Osteocyte (in vitro differentiated cells): ENCODE data around the gene MRFAP1. TPM values are rescaled to one million over a fixed set of nuclear protein-coding genes. Genes with fewer than 3 reads are reported as not detected.

Experiments used
- DNase-seq: peaks from one replicate; pipeline ENCODE4 v3.0.0; 2021; ENCODE audit warnings: mixed read lengths; ENCODE audit not compliant: unreplicated experiment; ENCODE audit errors: extremely low spot score
- H3K27ac Mint-ChIP-seq: one replicate; pipeline ENCODE4 v1.8.0; 2021; ENCODE audit warnings: mild to moderate bottlenecking, mixed read lengths; ENCODE audit not compliant: unreplicated experiment
- H3K27me3 Mint-ChIP-seq: one replicate; pipeline ENCODE4 v1.8.0; 2021; ENCODE audit warnings: mixed read lengths; ENCODE audit not compliant: unreplicated experiment
- H3K36me3 Mint-ChIP-seq: one replicate; pipeline ENCODE4 v1.8.0; 2021; ENCODE audit warnings: mixed read lengths; ENCODE audit not compliant: unreplicated experiment
- H3K4me1 Mint-ChIP-seq: one replicate; pipeline ENCODE4 v1.8.0; 2021; ENCODE audit warnings: mixed read lengths; ENCODE audit not compliant: unreplicated experiment
- H3K4me3 Mint-ChIP-seq: one replicate; pipeline ENCODE4 v1.8.0; 2021; ENCODE audit warnings: mild to moderate bottlenecking, moderate library complexity, mixed read lengths; ENCODE audit not compliant: unreplicated experiment
- H3K9me3 Mint-ChIP-seq: one replicate; pipeline ENCODE4 v1.8.0; 2021; ENCODE audit warnings: mixed read lengths; ENCODE audit not compliant: unreplicated experiment
- total RNA-seq: library from RNA; stranded (reverse); gene quantifications from 2 replicates; pipeline ENCODE4 v1.2.1, GENCODE V29; 2021
- TF ChIP-seq, protein P1 (sequence below): fragments of 200-600 bp; sonication (generic); IDR thresholded peaks from 2 replicates; pipeline ENCODE4 v1.5.0; 2021; ENCODE audit warnings: antibody characterized with exemption, mild to moderate bottlenecking, moderate library complexity

The MRFAP1 gene
- total RNA-seq, 1 donor from 2014 or later: 310 TPM

GRCh38 chr4:6619466-6620255 is 20.8 kb upstream of the MRFAP1 start:
- Mint-ChIP-seq H3K4me3 (no peak overlapping the region), H3K36me3 (peaks cover 27% of the 10 kb centered on the region), H3K27ac (no peak overlapping the region), H3K27me3 (no peaks in the 10 kb centered on the region), H3K4me1 (no peaks in the 10 kb centered on the region), H3K9me3 (no peaks in the 10 kb centered on the region)
- DNase-seq: no peak
- TF ChIP-seq, protein P1, sequence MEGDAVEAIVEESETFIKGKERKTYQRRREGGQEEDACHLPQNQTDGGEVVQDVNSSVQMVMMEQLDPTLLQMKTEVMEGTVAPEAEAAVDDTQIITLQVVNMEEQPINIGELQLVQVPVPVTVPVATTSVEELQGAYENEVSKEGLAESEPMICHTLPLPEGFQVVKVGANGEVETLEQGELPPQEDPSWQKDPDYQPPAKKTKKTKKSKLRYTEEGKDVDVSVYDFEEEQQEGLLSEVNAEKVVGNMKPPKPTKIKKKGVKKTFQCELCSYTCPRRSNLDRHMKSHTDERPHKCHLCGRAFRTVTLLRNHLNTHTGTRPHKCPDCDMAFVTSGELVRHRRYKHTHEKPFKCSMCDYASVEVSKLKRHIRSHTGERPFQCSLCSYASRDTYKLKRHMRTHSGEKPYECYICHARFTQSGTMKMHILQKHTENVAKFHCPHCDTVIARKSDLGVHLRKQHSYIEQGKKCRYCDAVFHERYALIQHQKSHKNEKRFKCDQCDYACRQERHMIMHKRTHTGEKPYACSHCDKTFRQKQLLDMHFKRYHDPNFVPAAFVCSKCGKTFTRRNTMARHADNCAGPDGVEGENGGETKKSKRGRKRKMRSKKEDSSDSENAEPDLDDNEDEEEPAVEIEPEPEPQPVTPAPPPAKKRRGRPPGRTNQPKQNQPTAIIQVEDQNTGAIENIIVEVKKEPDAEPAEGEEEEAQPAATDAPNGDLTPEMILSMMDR: no peak

DNA sequence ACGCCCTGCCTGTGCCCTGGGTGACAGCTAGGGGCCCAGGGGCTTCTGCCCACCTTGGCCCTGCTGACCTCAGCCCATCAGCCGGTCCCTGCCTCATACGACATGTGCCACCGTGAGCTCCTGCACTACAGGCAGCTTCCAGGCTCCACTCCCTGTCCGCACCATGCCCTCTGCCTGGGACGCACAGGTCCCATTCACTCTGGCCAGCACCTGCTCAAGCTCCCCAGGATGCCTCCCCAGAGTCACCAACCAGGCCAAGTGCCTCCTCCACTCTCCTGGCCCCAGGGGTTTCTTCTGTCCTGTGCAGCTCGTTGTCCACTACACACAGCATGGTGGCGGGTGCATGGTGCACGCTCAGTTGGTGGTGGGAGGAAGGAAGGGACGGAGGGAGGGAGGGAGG is 20.2 kb upstream of the MRFAP1 start:
- Mint-ChIP-seq H3K4me1 (no peaks in the 10 kb centered on the region), H3K36me3 (peaks cover 27% of the 10 kb centered on the region), H3K4me3 (no peak overlapping the region), H3K27ac (no peak overlapping the region), H3K9me3 (no peaks in the 10 kb centered on the region), H3K27me3 (no peaks in the 10 kb centered on the region)
- TF ChIP-seq, protein P1: no peak
- no peak for DNase-seq

- H3K4me3 Mint-ChIP-seq: no peak overlapping the region
- no peaks in the 10 kb centered on the region for H3K9me3 Mint-ChIP-seq
- TF ChIP-seq, protein P1: no peak
- no peak overlapping the region for H3K27ac Mint-ChIP-seq
- no peaks in the 10 kb centered on the region for H3K27me3 Mint-ChIP-seq
- H3K4me1 Mint-ChIP-seq: no peaks in the 10 kb centered on the region
- peaks cover 26% of the 10 kb centered on the region for H3K36me3 Mint-ChIP-seq
- no peak for DNase-seq
Observed at GRCh38 chr4:6620891-6621555, 19.5 kb upstream of the MRFAP1 start.

- peaks cover 21% of the 10 kb centered on the region for H3K36me3 Mint-ChIP-seq
- no peak for DNase-seq
- no peak overlapping the region for H3K4me3 Mint-ChIP-seq
- H3K9me3 Mint-ChIP-seq: no peaks in the 10 kb centered on the region
- no peaks in the 10 kb centered on the region for H3K27me3 Mint-ChIP-seq
- no peaks in the 10 kb centered on the region for H3K4me1 Mint-ChIP-seq
- H3K27ac Mint-ChIP-seq: no peak overlapping the region
- TF ChIP-seq, protein P1: no peak
Observed at GRCh38 chr4:6621556-6621927, 18.9 kb upstream of the MRFAP1 start.

DNA sequence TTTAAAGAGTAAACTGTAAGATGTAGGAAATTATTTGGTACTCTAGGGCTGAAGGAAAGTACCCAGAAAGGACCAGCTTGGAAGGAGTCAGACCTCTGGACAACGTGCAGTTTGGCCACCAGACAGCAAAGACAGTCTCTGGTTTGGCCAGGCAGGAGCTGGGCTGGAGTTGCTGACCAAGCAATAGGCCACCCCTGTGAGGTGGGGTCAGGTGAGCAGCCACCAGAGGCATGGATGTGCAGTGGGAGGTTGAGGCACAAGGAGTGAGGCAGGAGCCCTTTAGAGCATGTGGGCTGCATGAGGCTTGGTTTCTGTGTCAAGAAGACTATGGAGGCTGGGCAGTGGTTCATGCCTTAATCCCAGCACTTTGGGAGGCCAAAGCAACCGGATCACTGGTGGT is 17.7 kb upstream of the MRFAP1 start:
- peaks cover 16% of the 10 kb centered on the region for H3K36me3 Mint-ChIP-seq
- H3K27me3 Mint-ChIP-seq: no peaks in the 10 kb centered on the region
- no peak for DNase-seq
- TF ChIP-seq, protein P1: no peak
- no peak overlapping the region for H3K4me3 Mint-ChIP-seq
- H3K4me1 Mint-ChIP-seq: no peaks in the 10 kb centered on the region
- H3K9me3 Mint-ChIP-seq: no peaks in the 10 kb centered on the region
- no peak overlapping the region for H3K27ac Mint-ChIP-seq
